Keratinocyte (primary cell): ENCODE data around the gene ADM2. TPM values are rescaled to one million over a fixed set of nuclear protein-coding genes. Genes with fewer than 3 reads are reported as not detected.

Experiments
- DNase-seq: peaks from one replicate; pipeline ENCODE4 v3.0.0-alpha.2; 2011; ENCODE audit warnings: low read depth, missing footprints, low spot score
- FAIRE-seq: peaks from 2 replicates; lab custom pipeline; 2011; peaks lifted over from hg19 to GRCh38; lab: Jason Lieb, UNC
- H2AFZ ChIP-seq: 2 replicates; pipeline ENCODE4 v1.6.0; 2012; ENCODE audit warnings: low read length, control low read depth, inconsistent platforms; ENCODE audit not compliant: control insufficient read depth
- H3K27ac ChIP-seq: 2 replicates; pipeline ENCODE4 v1.5.1; 2011; ENCODE audit warnings: low read length; ENCODE audit not compliant: control insufficient read depth, insufficient read depth
- H3K27me3 ChIP-seq: 3 replicates; pipeline ENCODE4 v1.6.0; 2011; ENCODE audit warnings: low read length; ENCODE audit not compliant: control insufficient read depth, insufficient read depth; ENCODE audit errors: extremely low read depth
- H3K36me3 ChIP-seq, 2 experiments: 2 replicates in 1 of 2; 3 replicates in 1 of 2; pipeline ENCODE4 v1.5.1; 2011; ENCODE audit warnings: low read length in 2 of 2, mild to moderate bottlenecking in 1 of 2; ENCODE audit not compliant: control insufficient read depth in 2 of 2, insufficient read depth in 2 of 2; ENCODE audit errors: extremely low read depth in 1 of 2
- H3K4me1 ChIP-seq: 3 replicates; pipeline ENCODE4 v1.5.1; 2011; ENCODE audit warnings: low read length; ENCODE audit not compliant: control insufficient read depth, insufficient read depth; ENCODE audit errors: extremely low read depth
- H3K4me2 ChIP-seq: 3 replicates; pipeline ENCODE4 v1.6.0; 2011; ENCODE audit warnings: low read depth, low read length; ENCODE audit not compliant: control insufficient read depth, insufficient read depth; ENCODE audit errors: extremely low read depth
- H3K4me3 ChIP-seq, 3 experiments: fragments of 200-600 bp in 1 of 3; sonication (generic) in 1 of 3; 2 replicates in 2 of 3; 3 replicates in 1 of 3; pipeline ENCODE4 v1.5.1; 2011 to 2016; ENCODE audit warnings: low read length in 3 of 3, mild to moderate bottlenecking in 3 of 3, control low read depth in 2 of 3, inconsistent platforms in 1 of 3, low read depth in 1 of 3, mixed read lengths in 1 of 3, mixed run types in 1 of 3, moderate library complexity in 1 of 3; ENCODE audit not compliant: control insufficient read depth in 2 of 3, insufficient read depth in 2 of 3; ENCODE audit errors: extremely low read depth in 1 of 3
- H3K79me2 ChIP-seq: 2 replicates; pipeline ENCODE4 v1.6.0; 2012; ENCODE audit warnings: low read length; ENCODE audit not compliant: control insufficient read depth, insufficient read depth
- H3K9ac ChIP-seq: 3 replicates; pipeline ENCODE4 v1.6.0; 2011; ENCODE audit warnings: low read length; ENCODE audit not compliant: control insufficient read depth, insufficient read depth; ENCODE audit errors: extremely low read depth
- H3K9me1 ChIP-seq: 3 replicates; pipeline ENCODE4 v1.6.0; 2011; ENCODE audit warnings: low read length; ENCODE audit not compliant: control insufficient read depth, insufficient read depth; ENCODE audit errors: extremely low read depth
- H3K9me3 ChIP-seq: 2 replicates; pipeline ENCODE4 v1.5.1; 2012; ENCODE audit warnings: low read depth, low read length; ENCODE audit not compliant: control insufficient read depth
- H4K20me1 ChIP-seq: 3 replicates; pipeline ENCODE4 v1.6.0; 2011; ENCODE audit warnings: low read length; ENCODE audit not compliant: control insufficient read depth, insufficient read depth; ENCODE audit errors: extremely low read depth
- EZH2 ChIP-seq: IDR thresholded peaks from one replicate; pipeline ENCODE4 v1.6.1; 2012; ENCODE audit warnings: inconsistent platforms, mild to moderate bottlenecking, low read length, moderate library complexity
- dilution Hi-C: fragments of 300-500 bp; cut with MboI; formaldehyde crosslinking; loops from one replicate; pipeline ENCODE4 v1.7.0; 2020; ENCODE audit warnings: low sequenced_read_pairs; ENCODE audit not compliant: extremely low pct_ligation_motif_present
- polyA plus RNA-seq, 5 experiments: library from polyadenylated mRNA; depleted of rRNA in 3 of 5; stranded (reverse) in 3 of 5; stranded (forward) in 1 of 5; unstranded in 1 of 5; fragments of >200 nt; gene quantifications; 1 replicate in 1 of 5; 2 replicates in 3 of 5; 3 replicates in 1 of 5; pipeline versions ENCODE4 v1.2.1 to v1.2.3, GENCODE V29; 2011 to 2012; ENCODE audit warnings: missing spikeins in 2 of 5, low read depth in 1 of 5, low replicate concordance in 1 of 5
- TF ChIP-seq, protein P1 (sequence below), 3 experiments: IDR thresholded peaks in 1 of 3; conservative IDR thresholded peaks in 1 of 3; optimal IDR thresholded peaks in 1 of 3; 2 replicates in 2 of 3; 3 replicates in 1 of 3; pipeline versions ENCODE3 to v1.5.1; 2011; ENCODE audit warnings: low read length in 3 of 3, mild to moderate bottlenecking in 3 of 3, moderate library complexity in 2 of 3, control low read depth in 1 of 3, inconsistent platforms in 1 of 3; ENCODE audit not compliant: insufficient read depth in 2 of 3; ENCODE audit errors: extremely low read depth in 1 of 3

The ADM2 gene
- polyA plus RNA-seq, 1 donor (not counting 4 experiments of a cell fraction or from before 2014, with no cell fraction given), result 0.21 TPM

- no peak for FAIRE-seq
- no peaks in the 10 kb centered on the region for H3K79me2 ChIP-seq
These were observed 2.2 kb downstream of the ADM2 start for GRCh38 chr22:50483556-50483955.

GRCh38 chr22:50483977-50484853 is 2.9 kb downstream of the ADM2 start:
- no peak overlapping the region for H3K9ac ChIP-seq
- FAIRE-seq (no peak), DNase-seq (no peak)
- H3K9me3 ChIP-seq, result no peaks in the 10 kb centered on the region
- H4K20me1 ChIP-seq, result peaks cover 3% of the 10 kb centered on the region
- no peaks in the 10 kb centered on the region for H3K79me2 ChIP-seq
- no peaks in the 10 kb centered on the region for H3K36me3 ChIP-seq
- no peak overlapping the region for H3K4me3 ChIP-seq
- peaks cover 33% of the 10 kb centered on the region for H3K27me3 ChIP-seq
- TF ChIP-seq, protein P1, sequence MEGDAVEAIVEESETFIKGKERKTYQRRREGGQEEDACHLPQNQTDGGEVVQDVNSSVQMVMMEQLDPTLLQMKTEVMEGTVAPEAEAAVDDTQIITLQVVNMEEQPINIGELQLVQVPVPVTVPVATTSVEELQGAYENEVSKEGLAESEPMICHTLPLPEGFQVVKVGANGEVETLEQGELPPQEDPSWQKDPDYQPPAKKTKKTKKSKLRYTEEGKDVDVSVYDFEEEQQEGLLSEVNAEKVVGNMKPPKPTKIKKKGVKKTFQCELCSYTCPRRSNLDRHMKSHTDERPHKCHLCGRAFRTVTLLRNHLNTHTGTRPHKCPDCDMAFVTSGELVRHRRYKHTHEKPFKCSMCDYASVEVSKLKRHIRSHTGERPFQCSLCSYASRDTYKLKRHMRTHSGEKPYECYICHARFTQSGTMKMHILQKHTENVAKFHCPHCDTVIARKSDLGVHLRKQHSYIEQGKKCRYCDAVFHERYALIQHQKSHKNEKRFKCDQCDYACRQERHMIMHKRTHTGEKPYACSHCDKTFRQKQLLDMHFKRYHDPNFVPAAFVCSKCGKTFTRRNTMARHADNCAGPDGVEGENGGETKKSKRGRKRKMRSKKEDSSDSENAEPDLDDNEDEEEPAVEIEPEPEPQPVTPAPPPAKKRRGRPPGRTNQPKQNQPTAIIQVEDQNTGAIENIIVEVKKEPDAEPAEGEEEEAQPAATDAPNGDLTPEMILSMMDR (optimal IDR thresholded peaks at IDR 0.05 in 1 of 3, IDR thresholded peaks at IDR 0.05 in 1 of 3, conservative IDR thresholded peaks at IDR 0.05 in 1 of 3; ENCODE audit: extremely low read depth in 1 of 3, insufficient read depth in 2 of 3, low read length in 3 of 3), result no peak
- TF ChIP-seq EZH2, result no peak
- no peak overlapping the region for H3K4me2 ChIP-seq
- H2AFZ ChIP-seq, result no peak overlapping the region
- H3K27ac ChIP-seq, result no peak overlapping the region
- H3K4me1 ChIP-seq, result no peaks in the 10 kb centered on the region
- H3K9me1 ChIP-seq, result no peaks in the 10 kb centered on the region
- dilution Hi-C loops, result no loop called here

More at GRCh38 chr22:50483556-50483955, 2.2 kb downstream of the ADM2 start:
- H3K9me3 ChIP-seq, result no peaks in the 10 kb centered on the region
- no peak overlapping the region for H3K9ac ChIP-seq
- no peak overlapping the region for H3K4me3 ChIP-seq
- peaks cover 3% of the 10 kb centered on the region for H4K20me1 ChIP-seq
- H3K4me1 ChIP-seq, result no peaks in the 10 kb centered on the region
- H3K9me1 ChIP-seq, result no peaks in the 10 kb centered on the region
- DNase-seq, result no peak
- TF ChIP-seq, protein P1 (optimal IDR thresholded peaks at IDR 0.05 in 1 of 3, IDR thresholded peaks at IDR 0.05 in 1 of 3, conservative IDR thresholded peaks at IDR 0.05 in 1 of 3; ENCODE audit: extremely low read depth in 1 of 3, insufficient read depth in 2 of 3, low read length in 3 of 3), result no peak
- no peak for TF ChIP-seq EZH2
- H2AFZ ChIP-seq, result no peak overlapping the region
- H3K27ac ChIP-seq, result no peak overlapping the region
- H3K36me3 ChIP-seq, result no peaks in the 10 kb centered on the region
- H3K27me3 ChIP-seq, result peaks cover 33% of the 10 kb centered on the region
- no peak overlapping the region for H3K4me2 ChIP-seq
- dilution Hi-C loops, result no loop called here
